HEK293 (cell line): ENCODE data around the gene EFCAB14.

ENCODE experiments used
- FEZF1 ChIP-seq: fragments of 450-650 bp; formaldehyde crosslinking; IDR thresholded peaks from 2 replicates; pipeline ENCODE4 v1.5.1; 2016; ENCODE audit warnings: missing biosample characterization, missing genetic modification characterization
- GLIS1 ChIP-seq: fragments of 450-650 bp; formaldehyde crosslinking; IDR thresholded peaks from 2 replicates; pipeline ENCODE4 v1.5.1; 2016; ENCODE audit warnings: missing biosample characterization, missing genetic modification characterization
- IKZF3 ChIP-seq: fragments of 450-650 bp; IDR thresholded peaks from 2 replicates; pipeline ENCODE4 v1.5.0; 2018; ENCODE audit warnings: missing biosample characterization, mild to moderate bottlenecking, missing genetic modification characterization, moderate library complexity
- KLF10 ChIP-seq: fragments of 450-650 bp; IDR thresholded peaks from 2 replicates; pipeline ENCODE4 v1.5.1; 2018; ENCODE audit warnings: missing biosample characterization, mild to moderate bottlenecking, missing genetic modification characterization
- MYNN ChIP-seq: fragments of 450-650 bp; formaldehyde crosslinking; IDR thresholded peaks from 2 replicates; pipeline ENCODE4 v1.5.1; 2016; ENCODE audit warnings: missing biosample characterization, missing genetic modification characterization, borderline replicate concordance
- MZF1 ChIP-seq: fragments of 450-650 bp; formaldehyde crosslinking; IDR thresholded peaks from 2 replicates; pipeline ENCODE4 v1.5.1; 2017; ENCODE audit warnings: missing biosample characterization, missing genetic modification characterization, borderline replicate concordance
- PBX3 ChIP-seq: sonication (generic); formaldehyde crosslinking; IDR thresholded peaks from 2 replicates; pipeline ENCODE4 v1.8.1; 2022; ENCODE audit warnings: mild to moderate bottlenecking, moderate library complexity, missing genetic modification reagents
- SCRT1 ChIP-seq: fragments of 450-650 bp; formaldehyde crosslinking; IDR thresholded peaks from 2 replicates; pipeline ENCODE4 v1.5.1; 2016; ENCODE audit warnings: missing biosample characterization, missing genetic modification characterization, borderline replicate concordance
- SP7 ChIP-seq: fragments of 450-650 bp; formaldehyde crosslinking; IDR thresholded peaks from 2 replicates; pipeline ENCODE4 v1.5.1; 2016; ENCODE audit warnings: missing biosample characterization, missing genetic modification characterization
- TRIM28 ChIP-seq: IDR thresholded peaks from 2 replicates; pipeline ENCODE4 v1.6.1; 2011; ENCODE audit warnings: low read length, control low read depth, borderline replicate concordance
- WT1 ChIP-seq: fragments of 450-650 bp; formaldehyde crosslinking; IDR thresholded peaks from 2 replicates; pipeline ENCODE4 v1.5.1; 2016; ENCODE audit warnings: missing biosample characterization, missing genetic modification characterization
- YY1 ChIP-seq: fragments of 450-650 bp; formaldehyde crosslinking; IDR thresholded peaks from 2 replicates; pipeline ENCODE4 v1.5.1; 2018; ENCODE audit warnings: missing biosample characterization, missing genetic modification characterization
- ZBTB1 ChIP-seq: fragments of 450-650 bp; formaldehyde crosslinking; IDR thresholded peaks from 2 replicates; pipeline ENCODE4 v1.5.1; 2016; ENCODE audit warnings: missing biosample characterization, missing genetic modification characterization
- ZBTB21 ChIP-seq: fragments of 450-650 bp; formaldehyde crosslinking; IDR thresholded peaks from 2 replicates; pipeline ENCODE4 v1.5.1; 2017; ENCODE audit warnings: missing biosample characterization, missing genetic modification characterization
- ZEB2 ChIP-seq: fragments of 450-650 bp; formaldehyde crosslinking; IDR thresholded peaks from 2 replicates; pipeline ENCODE4 v1.5.1; 2016; ENCODE audit warnings: missing biosample characterization, missing genetic modification characterization
- ZFP37 ChIP-seq: fragments of 450-650 bp; formaldehyde crosslinking; IDR thresholded peaks from 2 replicates; pipeline ENCODE4 v1.5.1; 2016; ENCODE audit warnings: missing biosample characterization, missing genetic modification characterization
- ZNF2 ChIP-seq: fragments of 450-650 bp; formaldehyde crosslinking; IDR thresholded peaks from 2 replicates; pipeline ENCODE4 v1.5.1; 2016; ENCODE audit warnings: missing biosample characterization, missing genetic modification characterization
- ZNF24 ChIP-seq: fragments of 450-650 bp; formaldehyde crosslinking; IDR thresholded peaks from 2 replicates; pipeline ENCODE4 v1.5.1; 2016; ENCODE audit warnings: missing biosample characterization, missing genetic modification characterization
- ZNF362 ChIP-seq: fragments of 450-650 bp; formaldehyde crosslinking; IDR thresholded peaks from 2 replicates; pipeline ENCODE4 v1.5.1; 2016; ENCODE audit warnings: missing biosample characterization, missing genetic modification characterization
- ZNF404 ChIP-seq: fragments of 450-650 bp; formaldehyde crosslinking; IDR thresholded peaks from 2 replicates; pipeline ENCODE4 v1.5.1; 2017; ENCODE audit warnings: missing biosample characterization, missing genetic modification characterization
- ZNF423 ChIP-seq: fragments of 450-650 bp; formaldehyde crosslinking; IDR thresholded peaks from 2 replicates; pipeline ENCODE4 v1.5.1; 2016; ENCODE audit warnings: missing biosample characterization, missing genetic modification characterization
- ZNF449 ChIP-seq: fragments of 450-650 bp; formaldehyde crosslinking; IDR thresholded peaks from 2 replicates; pipeline ENCODE4 v1.5.1; 2017; ENCODE audit warnings: missing biosample characterization, mild to moderate bottlenecking, missing genetic modification characterization, moderate library complexity
- ZNF549 ChIP-seq: fragments of 450-650 bp; IDR thresholded peaks from 2 replicates; pipeline ENCODE4 v1.5.1; 2018; ENCODE audit warnings: missing biosample characterization, missing genetic modification characterization, mild to moderate bottlenecking, inconsistent platforms, moderate library complexity
- ZNF561 ChIP-seq: fragments of 450-650 bp; IDR thresholded peaks from 2 replicates; pipeline ENCODE4 v1.5.1; 2018; ENCODE audit warnings: missing biosample characterization, missing genetic modification characterization, borderline replicate concordance
- ZNF639 ChIP-seq: fragments of 450-650 bp; formaldehyde crosslinking; IDR thresholded peaks from 2 replicates; pipeline ENCODE4 v1.5.1; 2016; ENCODE audit warnings: missing biosample characterization, missing genetic modification characterization
- ZNF645 ChIP-seq: fragments of 450-650 bp; formaldehyde crosslinking; IDR thresholded peaks from 2 replicates; pipeline ENCODE4; 2016; ENCODE audit warnings: missing biosample characterization, missing genetic modification characterization
- ZNF654 ChIP-seq: fragments of 450-650 bp; formaldehyde crosslinking; IDR thresholded peaks from 2 replicates; pipeline ENCODE4 v1.5.1; 2016; ENCODE audit warnings: low read depth, missing biosample characterization, missing genetic modification characterization
- ZNF776 ChIP-seq: fragments of 450-650 bp; formaldehyde crosslinking; IDR thresholded peaks from 2 replicates; pipeline ENCODE4 v1.5.0; 2017; ENCODE audit warnings: missing biosample characterization, missing genetic modification characterization, borderline replicate concordance
- ZNF843 ChIP-seq: fragments of 450-650 bp; formaldehyde crosslinking; IDR thresholded peaks from 2 replicates; pipeline ENCODE4 v1.5.1; 2016; ENCODE audit warnings: missing biosample characterization, missing genetic modification characterization
- ZSCAN30 ChIP-seq: fragments of 450-650 bp; IDR thresholded peaks from 2 replicates; pipeline ENCODE4 v1.5.1; 2018; ENCODE audit warnings: missing biosample characterization, mild to moderate bottlenecking, missing genetic modification characterization, moderate library complexity
- ZSCAN4 ChIP-seq: fragments of 450-650 bp; formaldehyde crosslinking; IDR thresholded peaks from 2 replicates; pipeline ENCODE4 v1.5.1; 2017; ENCODE audit warnings: missing biosample characterization, missing genetic modification characterization
- ZSCAN5A ChIP-seq: fragments of 450-650 bp; formaldehyde crosslinking; IDR thresholded peaks from 2 replicates; pipeline ENCODE4 v1.5.1; 2016; ENCODE audit warnings: missing biosample characterization, missing genetic modification characterization
- ZXDB ChIP-seq: fragments of 450-650 bp; formaldehyde crosslinking; IDR thresholded peaks from 2 replicates; pipeline ENCODE4 v1.5.1; 2016; ENCODE audit warnings: missing biosample characterization, missing genetic modification characterization

The EFCAB14 gene

GRCh38 chr1:46690931-46691421 is 27.9 kb downstream of the EFCAB14 start (continued):
- TF ChIP-seq ZBTB21 (tag by site-specific recombination) (no peak), GLIS1 (peak; percentile 100), SCRT1 (tag by site-specific recombination) (peak; percentile 94), ZNF561 (tag by site-specific recombination) (peak; percentile 69; the same call in 1 of the 2 replicates), MYNN (tag by site-specific recombination) (no peak), MZF1 (tag by site-specific recombination) (no peak), ZNF843 (tag by site-specific recombination) (peak; percentile 90), YY1 (tag by site-specific recombination) (peak; percentile 22; the same call in 1 of the 2 replicates), PBX3 (CRISPR knock-in tag) (no peak), ZFP37 (tag by site-specific recombination) (no peak), ZNF549 (tag by site-specific recombination) (no peak), ZSCAN30 (tag by site-specific recombination) (peak; percentile 83), ZEB2 (tag by site-specific recombination) (peak; percentile 90), ZSCAN5A (tag by site-specific recombination) (no peak), ZNF639 (0 out of 2 replicates have a peak, but pooled peaks have one; percentile 27), SP7 (tag by site-specific recombination) (peak; percentile 97), ZXDB (tag by site-specific recombination) (peak; percentile 66), ZNF449 (tag by site-specific recombination) (peak; percentile 29; the same call in 1 of the 2 replicates), IKZF3 (peak; percentile 76), TRIM28 (no peak), WT1 (tag by site-specific recombination) (peak; percentile 39), ZNF362 (tag by site-specific recombination) (no peak), ZNF2 (tag by site-specific recombination) (peak; percentile 55; the same call in 1 of the 2 replicates), FEZF1 (tag by site-specific recombination) (peak; percentile 97), ZNF423 (tag by site-specific recombination) (peak; percentile 60; the same call in 1 of the 2 replicates), KLF10 (tag by site-specific recombination) (peak; percentile 63), ZNF776 (tag by site-specific recombination) (no peak), ZSCAN4 (tag by site-specific recombination) (no peak), ZNF654 (tag by site-specific recombination) (no peak), ZBTB1 (tag by site-specific recombination) (no peak), ZNF404 (tag by site-specific recombination) (no peak), ZNF645 (tag by site-specific recombination) (no peak), ZNF24 (peak; percentile 80)
